ENCODE measurements around the gene MREG.
"Not testable (repeated sequence)": the region's sequence is repeated elsewhere in the genome, so short reads cannot be mapped to it uniquely, and the experiment has no call there.

GRCh38 chr2:215988556-215989207, 24.7 kb downstream of the MREG start:
- TF ChIP-seq CTCF (conservative IDR thresholded peaks at IDR 0.05; ENCODE audit: low read depth in 2 of 2); EZH2 (IDR thresholded peaks at IDR 0.05; ENCODE audit: low read depth, unreplicated experiment); POLR2AphosphoS5 (IDR thresholded peaks at IDR 0.05; ENCODE audit: low read depth); ZNF462 (CRISPR knock-in tag; IDR thresholded peaks at IDR 0.05); EZH2phosphoT487 (IDR thresholded peaks at IDR 0.05; ENCODE audit: unreplicated experiment); REST (IDR thresholded peaks at IDR 0.05; ENCODE audit: unreplicated experiment); JUNB (IDR thresholded peaks at IDR 0.05; ENCODE audit: unreplicated experiment); CREB1 (CRISPR knock-in tag; IDR thresholded peaks at IDR 0.05; ENCODE audit: low read depth); ZNF331 (CRISPR knock-in tag; IDR thresholded peaks at IDR 0.05; ENCODE audit: low read depth); ETS1 (IDR thresholded peaks at IDR 0.05); STAT1 (IDR thresholded peaks at IDR 0.05; ENCODE audit: unreplicated experiment): not testable (repeated sequence)

Data from GM23338 (cell line).